HG02938 (cell line): ENCODE results near the gene RPL22.
A peak's percentile ranks its signal among the peaks of the same experiment; 100 is the strongest.

Source experiments
- ATAC-seq: cut with Tn5 transposase; IDR thresholded peaks from one replicate; pipeline ENCODE4 v1.9.1; 2021; ENCODE audit warnings: mild to moderate bottlenecking, moderate library complexity; ENCODE audit not compliant: unreplicated experiment

The RPL22 gene

DNA sequence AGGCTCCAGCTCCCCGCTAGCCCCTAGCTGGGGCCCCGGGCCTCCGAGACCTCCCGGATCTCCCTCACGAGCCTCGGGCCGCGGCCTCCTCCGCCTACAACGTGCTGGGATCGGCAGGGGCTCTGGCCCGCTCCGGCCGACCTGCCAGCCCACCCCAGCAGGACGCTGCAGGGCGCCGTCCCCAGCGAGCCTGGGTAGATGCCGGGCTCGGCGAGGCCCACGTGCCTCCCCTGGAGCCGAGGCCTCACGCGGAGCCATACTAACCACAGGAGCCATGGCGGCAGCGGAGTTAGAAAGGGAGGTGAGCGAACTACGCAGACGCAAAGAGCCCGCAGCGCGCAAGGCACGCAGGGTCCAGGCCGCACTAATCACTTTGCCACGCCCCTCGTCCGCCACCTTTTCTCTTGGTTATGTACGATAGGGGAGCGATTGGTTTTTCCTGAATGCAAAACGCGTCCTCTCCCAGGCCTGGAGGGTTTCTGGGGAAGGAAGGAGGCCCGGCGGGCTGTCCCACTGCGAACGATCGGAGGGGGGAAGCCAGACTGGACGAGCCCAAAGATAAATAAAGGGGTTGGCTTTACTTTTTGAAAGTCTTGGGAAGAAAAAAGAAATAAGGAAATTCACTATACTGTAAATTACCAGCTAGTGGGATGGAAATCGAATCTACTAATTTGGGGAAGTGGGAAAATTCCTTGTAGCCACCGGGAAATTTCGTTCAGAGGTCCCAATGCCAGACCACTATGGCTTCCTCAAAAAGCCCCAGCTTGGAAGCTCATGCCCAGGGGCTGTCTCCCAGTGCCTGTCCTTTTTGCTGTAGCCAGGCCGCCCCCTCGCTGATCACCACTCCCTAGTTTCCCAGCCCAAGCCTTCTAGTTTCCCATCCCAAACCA lies at the start of gene RPL22:
RPL22 (minus strand) TSS at position 298 of the 890 bp plus-strand sequence; CDS start at position 276, 22 bp downstream.
- peak; percentile 91 for ATAC-seq

DNA sequence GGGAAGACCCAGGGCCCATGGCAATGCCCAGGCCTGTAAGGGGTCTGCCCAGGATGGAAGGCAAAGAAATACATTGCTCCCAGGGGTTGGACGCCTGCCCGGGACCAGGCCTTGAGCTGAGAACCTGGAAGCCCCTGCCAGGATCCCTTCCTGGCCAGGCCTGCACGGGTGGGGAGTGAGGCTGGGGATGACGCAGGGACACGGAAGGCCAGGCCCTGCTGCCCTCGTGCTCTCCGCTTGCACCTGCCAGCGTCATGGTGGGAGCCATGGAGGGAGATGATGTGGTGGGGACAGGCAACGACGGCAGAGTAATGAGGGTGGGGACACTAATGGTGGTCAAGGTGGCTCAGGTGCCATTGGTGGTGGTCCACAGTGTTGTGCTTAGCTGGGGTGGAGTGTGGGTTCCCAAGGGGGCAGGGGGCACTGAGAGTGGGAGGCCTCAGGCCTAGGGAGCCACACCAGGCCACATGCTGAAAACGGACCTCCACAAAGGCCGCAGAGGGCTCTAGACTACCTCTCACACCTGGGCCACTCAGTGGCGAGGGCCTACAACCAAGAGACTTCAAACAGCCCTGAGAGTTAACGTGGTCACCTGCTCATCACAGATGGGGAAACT lies 48.9 kb upstream of the RPL22 start:
- ATAC-seq, result no peak

GRCh38 chr1:6247651-6248050 lies 48.3 kb upstream of the RPL22 start:
- no peak for ATAC-seq

- no peak for ATAC-seq
Observed at GRCh38 chr1:6246497-6247467, 47.4 kb upstream of the RPL22 start.

DNA sequence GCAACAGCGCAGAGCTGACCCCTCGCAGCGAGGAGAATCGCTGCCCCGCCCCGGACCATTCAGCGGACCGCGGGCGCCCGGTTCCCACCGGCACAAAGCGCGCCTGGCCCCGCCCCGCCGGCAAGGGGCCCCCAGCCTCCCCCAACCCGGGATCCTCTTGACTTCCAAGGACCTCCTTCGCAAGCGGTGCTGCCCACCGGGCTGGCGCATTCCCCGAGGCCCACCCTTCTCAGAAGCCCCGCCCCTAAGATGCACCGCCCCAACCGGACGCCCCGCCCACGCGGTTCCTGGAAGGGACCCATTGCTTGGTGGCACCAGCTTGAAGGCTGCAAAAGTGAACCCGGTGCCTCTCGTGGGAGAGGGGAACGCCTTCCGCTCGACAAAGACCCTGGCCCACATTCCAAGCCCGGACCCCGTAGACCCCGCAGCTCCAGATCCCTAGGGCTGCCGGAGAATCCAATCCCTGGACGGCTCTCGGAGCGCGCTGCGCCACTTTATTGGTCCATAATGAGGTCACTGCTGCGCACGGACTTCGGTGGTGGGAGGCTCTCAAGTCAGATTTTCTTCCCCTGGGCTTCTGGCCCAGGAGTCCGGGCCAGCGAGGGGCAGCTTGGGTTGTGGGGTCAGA lies 46.6 kb upstream of the RPL22 start:
- ATAC-seq, result no peak

DNA sequence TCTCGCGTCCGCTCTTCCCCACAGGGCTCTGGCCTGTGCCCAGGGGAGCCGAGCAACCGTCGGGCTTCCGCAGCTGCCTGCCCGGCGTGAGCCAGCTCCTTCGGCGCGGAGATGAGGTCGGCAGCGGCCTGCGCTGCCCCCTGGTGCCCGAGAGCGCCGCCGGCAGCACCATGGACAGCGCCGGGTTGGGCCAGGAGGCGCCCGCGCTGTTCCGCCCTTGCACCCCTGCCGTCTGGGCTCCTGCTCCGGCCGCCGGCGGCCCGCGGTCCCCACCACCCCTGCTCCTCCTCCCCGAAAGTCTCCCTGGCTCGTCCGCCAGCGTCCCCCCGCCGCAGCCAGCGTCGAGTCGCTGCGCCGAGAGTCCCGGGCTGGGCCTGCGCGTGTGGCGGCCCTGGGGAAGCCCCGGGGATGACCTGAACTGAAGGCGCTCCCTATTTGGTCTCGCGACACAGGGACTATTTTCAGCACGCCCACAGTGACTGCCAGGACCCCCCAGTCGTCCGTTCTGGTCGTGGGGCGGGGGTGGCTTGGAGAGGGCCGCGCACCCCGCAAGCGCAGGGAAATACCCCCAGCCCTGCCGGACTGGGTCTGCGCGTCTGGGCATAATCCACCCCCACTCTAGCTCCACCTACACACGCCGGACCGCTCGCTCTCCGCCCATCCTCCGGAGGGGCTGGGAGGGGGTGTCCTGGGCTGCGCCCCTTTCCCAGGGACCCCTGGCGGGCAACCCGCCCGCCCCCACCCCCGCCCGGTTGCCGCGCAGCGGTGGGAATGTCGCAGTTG lies 45.9 kb upstream of the RPL22 start:
- no peak for ATAC-seq

DNA sequence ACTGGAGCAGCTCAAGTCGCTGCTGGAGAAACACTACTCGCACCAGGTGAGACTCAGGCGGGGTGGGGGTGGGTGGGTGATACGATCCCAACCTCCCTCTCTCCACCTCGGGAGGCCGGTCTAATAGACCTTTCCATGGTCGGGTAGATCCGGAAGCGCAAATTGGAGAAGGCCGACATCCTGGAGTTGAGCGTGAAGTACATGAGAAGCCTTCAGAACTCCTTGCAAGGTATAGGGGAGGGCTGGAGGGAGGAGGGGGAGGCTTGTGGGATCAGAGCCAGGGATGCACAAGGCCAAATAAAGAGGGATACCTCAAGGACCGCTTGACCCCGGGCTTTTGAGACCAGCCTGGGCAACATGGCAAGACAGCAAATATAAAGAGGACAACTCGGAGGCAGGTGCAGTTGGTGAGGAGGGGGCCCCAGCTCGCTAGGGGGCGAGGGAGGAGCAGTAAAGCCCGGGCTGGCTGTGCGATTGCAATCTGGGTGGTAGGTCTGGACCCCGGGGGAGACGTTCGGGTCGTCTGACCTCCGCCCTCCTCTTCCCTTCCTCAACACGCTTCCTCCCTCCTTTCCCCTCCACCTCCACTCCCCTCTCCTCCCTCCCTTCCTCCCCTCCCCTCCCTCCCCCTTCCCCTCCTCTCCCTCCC lies 45.1 kb upstream of the RPL22 start:
- no peak for ATAC-seq

DNA sequence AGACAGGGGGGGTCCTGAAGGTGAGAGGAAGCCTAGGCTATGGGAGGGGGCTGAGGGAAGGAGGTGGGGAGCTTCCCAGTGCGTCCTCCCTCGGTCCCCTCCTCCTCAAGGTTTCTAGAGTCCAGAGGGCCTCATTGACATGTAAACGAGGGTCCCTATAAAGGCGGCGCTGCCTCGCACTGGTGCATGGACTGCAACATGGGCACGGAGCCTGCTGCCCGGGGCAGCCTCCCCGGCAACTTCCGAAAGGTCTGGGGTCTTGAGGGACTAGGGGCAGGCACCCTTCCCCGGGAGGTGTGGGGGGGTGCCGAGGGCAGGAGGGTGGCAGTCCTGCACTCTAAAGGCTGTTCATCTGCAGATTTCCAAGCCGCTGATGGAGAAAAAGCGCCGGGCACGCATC lies 44.6 kb upstream of the RPL22 start, which contains the start of gene HES3:
HES3 (plus strand) TSS at position 187 of the 400 bp plus-strand sequence; CDS start at position 374, 187 bp downstream.
- no peak for ATAC-seq

- ATAC-seq, result no peak
Observed at GRCh38 chr1:6243053-6243834, 43.8 kb upstream of the RPL22 start.

GRCh38 chr1:6241887-6242740 lies 42.7 kb upstream of the RPL22 start:
- ATAC-seq, result no peak

- ATAC-seq, result no peak
Observed at GRCh38 chr1:6241107-6241886, 41.9 kb upstream of the RPL22 start.

- ATAC-seq, result no peak
Observed at GRCh38 chr1:6239950-6240768, 40.8 kb upstream of the RPL22 start.

DNA sequence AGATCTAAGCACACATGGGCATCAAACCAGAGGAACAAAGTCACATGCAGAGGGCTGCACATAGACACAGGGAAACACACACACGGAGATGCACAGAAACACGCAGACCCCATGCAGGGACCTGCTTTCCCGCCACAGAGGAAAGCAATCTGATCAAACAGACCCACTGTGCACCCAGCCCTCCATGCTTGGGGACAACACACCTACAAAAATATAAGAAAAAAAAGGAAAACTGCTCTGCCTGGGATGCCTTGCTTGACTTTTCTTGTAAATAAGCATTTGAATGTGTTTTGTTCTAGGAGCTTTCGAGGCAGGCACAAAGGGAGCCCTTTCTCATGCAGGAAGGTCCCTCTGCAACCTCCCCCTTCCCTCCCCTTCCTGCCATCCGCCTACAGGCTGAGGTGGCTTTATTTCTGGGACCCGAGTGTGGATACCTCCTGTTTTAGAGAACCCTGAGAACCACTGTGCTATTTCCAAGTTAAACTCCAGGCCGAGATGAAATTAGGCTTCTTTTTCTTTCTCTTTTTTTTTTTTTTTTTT lies 39.9 kb upstream of the RPL22 start:
- ATAC-seq, result no peak

GRCh38 chr1:6237093-6237492 lies 37.7 kb upstream of the RPL22 start:
- no peak for ATAC-seq

- no peak for ATAC-seq
Observed at GRCh38 chr1:6235296-6235677, 35.9 kb upstream of the RPL22 start.
